Measurements from ENCODE around the gene IFI27.

The IFI27 gene

GRCh38 chr14:94125659-94126418 lies 15.3 kb downstream of the IFI27 start:
- no peak for DNase-seq (ENCODE audit: low read depth in 2 of 2)

GRCh38 chr14:94126419-94126677 lies 15.8 kb downstream of the IFI27 start:
- no peak for DNase-seq (ENCODE audit: low read depth in 2 of 2)

GRCh38 chr14:94126800-94127199 lies 16.3 kb downstream of the IFI27 start:
- no peak for DNase-seq (ENCODE audit: low read depth in 2 of 2)

GRCh38 chr14:94127330-94127729 lies 16.8 kb downstream of the IFI27 start:
- DNase-seq (ENCODE audit: low read depth in 2 of 2), result no peak

- DNase-seq (ENCODE audit: low read depth in 2 of 2), result no peak
Observed at GRCh38 chr14:94128216-94128839, 17.8 kb downstream of the IFI27 start.

GRCh38 chr14:94129111-94129757 lies 18.7 kb downstream of the IFI27 start, which contains the start of gene IFI27L2:
IFI27L2 (minus strand) TSS chr14:94129604; CDS start chr14:94129564, 40 bp downstream.
- peak; percentile 61 to 67 for DNase-seq (ENCODE audit: low read depth in 2 of 2)

- DNase-seq (ENCODE audit: low read depth in 2 of 2), result peak in 1 of 2 donors; percentile 12
Observed at GRCh38 chr14:94129758-94130414, 19.4 kb downstream of the IFI27 start.

- DNase-seq (ENCODE audit: low read depth in 2 of 2), result peak; percentile 39 to 43
Observed at GRCh38 chr14:94132285-94132887, 21.9 kb downstream of the IFI27 start.

- no peak for DNase-seq (ENCODE audit: low read depth in 2 of 2)
Observed at GRCh38 chr14:94135476-94135875, 24.9 kb downstream of the IFI27 start.

- DNase-seq (ENCODE audit: low read depth in 2 of 2), result peak; percentile 76 to 90
Observed at GRCh38 chr14:94136575-94137331, 26.2 kb downstream of the IFI27 start.

- DNase-seq (ENCODE audit: low read depth in 2 of 2), result no peak
Observed at GRCh38 chr14:94138251-94138650, 27.7 kb downstream of the IFI27 start.

GRCh38 chr14:94139006-94139405 lies 28.5 kb downstream of the IFI27 start:
- DNase-seq (ENCODE audit: low read depth in 2 of 2), result no peak

GRCh38 chr14:94139421-94139820 lies 28.9 kb downstream of the IFI27 start:
- no peak for DNase-seq (ENCODE audit: low read depth in 2 of 2)

- DNase-seq (ENCODE audit: low read depth in 2 of 2), result no peak
Observed at GRCh38 chr14:94142247-94142646, 31.7 kb downstream of the IFI27 start.

GRCh38 chr14:94142836-94143235 lies 32.3 kb downstream of the IFI27 start:
- DNase-seq (ENCODE audit: low read depth in 2 of 2), result no peak

- no peak for DNase-seq (ENCODE audit: low read depth in 2 of 2)
Observed at GRCh38 chr14:94143239-94143638, 32.7 kb downstream of the IFI27 start.

GRCh38 chr14:94143711-94144110 lies 33.2 kb downstream of the IFI27 start:
- no peak for DNase-seq (ENCODE audit: low read depth in 2 of 2)

GRCh38 chr14:94144765-94145164 lies 34.2 kb downstream of the IFI27 start:
- no peak for DNase-seq (ENCODE audit: low read depth in 2 of 2)

GRCh38 chr14:94145902-94146527 lies 35.5 kb downstream of the IFI27 start:
- no peak for DNase-seq (ENCODE audit: low read depth in 2 of 2)

- DNase-seq (ENCODE audit: low read depth in 2 of 2), result no peak
Observed at GRCh38 chr14:94152676-94153075, 42.1 kb downstream of the IFI27 start.
